ENCODE data around the gene VASH1. TPM values are rescaled to one million over a fixed set of nuclear protein-coding genes. Genes with fewer than 3 reads are reported as not detected.

The VASH1 gene
- total and polyA plus RNA-seq, 2 of the 13 experiments (the other 11 are each of a cell fraction or from before 2014, with no cell fraction given), result 0.11 to 0.24 TPM

DNA sequence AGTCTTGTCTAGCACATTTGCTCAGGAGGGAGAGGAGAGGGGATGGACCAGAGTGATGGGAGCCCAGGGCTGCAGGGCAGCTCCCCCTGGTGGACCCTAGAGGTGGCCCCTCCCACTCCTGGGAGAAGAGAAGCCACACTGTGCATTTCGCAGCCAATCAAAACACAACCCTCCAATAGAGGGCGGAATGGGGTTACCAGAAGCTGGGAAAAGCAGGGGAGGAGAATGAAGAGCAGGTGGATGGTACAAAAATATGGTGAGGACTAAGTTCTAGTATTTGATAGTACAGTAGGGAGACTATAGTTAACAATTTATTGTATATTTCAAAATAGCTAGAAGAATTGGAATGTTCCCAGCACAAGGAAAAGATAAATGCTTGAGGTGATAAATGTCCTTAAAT is 23.6 kb downstream of the VASH1 start (continued):
- TF ChIP-seq STAT5B (CRISPR knock-in tag; IDR thresholded peaks at IDR 0.05) (no peak), ATF1 (CRISPR knock-in tag; IDR thresholded peaks at IDR 0.05) (no peak), MIXL1 (CRISPR knock-in tag; IDR thresholded peaks at IDR 0.05) (0 out of 2 replicates have a peak, but pooled peaks have one; percentile 22), CC2D1A (CRISPR knock-in tag; IDR thresholded peaks at IDR 0.05) (no peak), ZNF232 (CRISPR knock-in tag; IDR thresholded peaks at IDR 0.05; ENCODE audit: borderline replicate concordance) (no peak), AGO2 (optimal IDR thresholded peaks at IDR 0.05; ENCODE audit: low read depth, low read length) (no peak), PCBP1 (IDR thresholded peaks at IDR 0.05; ENCODE audit: borderline replicate concordance, low read depth, low read length) (no peak), ZNF569 (CRISPR knock-in tag; IDR thresholded peaks at IDR 0.05; ENCODE audit: borderline replicate concordance) (no peak), ZNF101 (CRISPR knock-in tag; IDR thresholded peaks at IDR 0.05; ENCODE audit: borderline replicate concordance, low read depth) (no peak), PRMT3 (CRISPR knock-in tag; IDR thresholded peaks at IDR 0.05; ENCODE audit: borderline replicate concordance, low read depth) (no peak), THAP11 (CRISPR knock-in tag; IDR thresholded peaks at IDR 0.05) (no peak; the same call in 1 of the 2 replicates), SMC3 (IDR thresholded peaks at IDR 0.05; ENCODE audit: low read length) (peak; percentile 68), NFRKB (IDR thresholded peaks at IDR 0.05) (no peak)
- TF ChIP-seq, protein P1, sequence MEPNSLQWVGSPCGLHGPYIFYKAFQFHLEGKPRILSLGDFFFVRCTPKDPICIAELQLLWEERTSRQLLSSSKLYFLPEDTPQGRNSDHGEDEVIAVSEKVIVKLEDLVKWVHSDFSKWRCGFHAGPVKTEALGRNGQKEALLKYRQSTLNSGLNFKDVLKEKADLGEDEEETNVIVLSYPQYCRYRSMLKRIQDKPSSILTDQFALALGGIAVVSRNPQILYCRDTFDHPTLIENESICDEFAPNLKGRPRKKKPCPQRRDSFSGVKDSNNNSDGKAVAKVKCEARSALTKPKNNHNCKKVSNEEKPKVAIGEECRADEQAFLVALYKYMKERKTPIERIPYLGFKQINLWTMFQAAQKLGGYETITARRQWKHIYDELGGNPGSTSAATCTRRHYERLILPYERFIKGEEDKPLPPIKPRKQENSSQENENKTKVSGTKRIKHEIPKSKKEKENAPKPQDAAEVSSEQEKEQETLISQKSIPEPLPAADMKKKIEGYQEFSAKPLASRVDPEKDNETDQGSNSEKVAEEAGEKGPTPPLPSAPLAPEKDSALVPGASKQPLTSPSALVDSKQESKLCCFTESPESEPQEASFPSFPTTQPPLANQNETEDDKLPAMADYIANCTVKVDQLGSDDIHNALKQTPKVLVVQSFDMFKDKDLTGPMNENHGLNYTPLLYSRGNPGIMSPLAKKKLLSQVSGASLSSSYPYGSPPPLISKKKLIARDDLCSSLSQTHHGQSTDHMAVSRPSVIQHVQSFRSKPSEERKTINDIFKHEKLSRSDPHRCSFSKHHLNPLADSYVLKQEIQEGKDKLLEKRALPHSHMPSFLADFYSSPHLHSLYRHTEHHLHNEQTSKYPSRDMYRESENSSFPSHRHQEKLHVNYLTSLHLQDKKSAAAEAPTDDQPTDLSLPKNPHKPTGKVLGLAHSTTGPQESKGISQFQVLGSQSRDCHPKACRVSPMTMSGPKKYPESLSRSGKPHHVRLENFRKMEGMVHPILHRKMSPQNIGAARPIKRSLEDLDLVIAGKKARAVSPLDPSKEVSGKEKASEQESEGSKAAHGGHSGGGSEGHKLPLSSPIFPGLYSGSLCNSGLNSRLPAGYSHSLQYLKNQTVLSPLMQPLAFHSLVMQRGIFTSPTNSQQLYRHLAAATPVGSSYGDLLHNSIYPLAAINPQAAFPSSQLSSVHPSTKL (CRISPR knock-in tag; IDR thresholded peaks at IDR 0.05), result no peak
- TF ChIP-seq, protein P2, sequence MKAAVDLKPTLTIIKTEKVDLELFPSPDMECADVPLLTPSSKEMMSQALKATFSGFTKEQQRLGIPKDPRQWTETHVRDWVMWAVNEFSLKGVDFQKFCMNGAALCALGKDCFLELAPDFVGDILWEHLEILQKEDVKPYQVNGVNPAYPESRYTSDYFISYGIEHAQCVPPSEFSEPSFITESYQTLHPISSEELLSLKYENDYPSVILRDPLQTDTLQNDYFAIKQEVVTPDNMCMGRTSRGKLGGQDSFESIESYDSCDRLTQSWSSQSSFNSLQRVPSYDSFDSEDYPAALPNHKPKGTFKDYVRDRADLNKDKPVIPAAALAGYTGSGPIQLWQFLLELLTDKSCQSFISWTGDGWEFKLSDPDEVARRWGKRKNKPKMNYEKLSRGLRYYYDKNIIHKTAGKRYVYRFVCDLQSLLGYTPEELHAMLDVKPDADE (CRISPR knock-in tag; IDR thresholded peaks at IDR 0.05), result no peak
- TF ChIP-seq, protein P3, sequence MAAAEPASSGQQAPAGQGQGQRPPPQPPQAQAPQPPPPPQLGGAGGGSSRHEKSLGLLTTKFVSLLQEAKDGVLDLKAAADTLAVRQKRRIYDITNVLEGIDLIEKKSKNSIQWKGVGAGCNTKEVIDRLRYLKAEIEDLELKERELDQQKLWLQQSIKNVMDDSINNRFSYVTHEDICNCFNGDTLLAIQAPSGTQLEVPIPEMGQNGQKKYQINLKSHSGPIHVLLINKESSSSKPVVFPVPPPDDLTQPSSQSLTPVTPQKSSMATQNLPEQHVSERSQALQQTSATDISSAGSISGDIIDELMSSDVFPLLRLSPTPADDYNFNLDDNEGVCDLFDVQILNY (CRISPR knock-in tag; conservative IDR thresholded peaks at IDR 0.05), result no peak
- TF ChIP-seq, protein P4, sequence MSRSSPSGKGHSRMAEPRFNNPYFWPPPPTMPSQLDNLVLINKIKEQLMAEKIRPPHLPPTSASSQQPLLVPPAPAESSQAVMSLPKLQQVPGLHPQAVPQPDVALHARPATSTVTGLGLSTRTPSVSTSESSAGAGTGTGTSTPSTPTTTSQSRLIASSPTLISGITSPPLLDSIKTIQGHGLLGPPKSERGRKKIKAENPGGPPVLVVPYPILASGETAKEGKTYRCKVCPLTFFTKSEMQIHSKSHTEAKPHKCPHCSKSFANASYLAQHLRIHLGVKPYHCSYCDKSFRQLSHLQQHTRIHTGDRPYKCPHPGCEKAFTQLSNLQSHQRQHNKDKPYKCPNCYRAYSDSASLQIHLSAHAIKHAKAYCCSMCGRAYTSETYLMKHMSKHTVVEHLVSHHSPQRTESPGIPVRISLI (CRISPR knock-in tag; IDR thresholded peaks at IDR 0.05; ENCODE audit: borderline replicate concordance), result no peak
- TF ChIP-seq, protein P5, sequence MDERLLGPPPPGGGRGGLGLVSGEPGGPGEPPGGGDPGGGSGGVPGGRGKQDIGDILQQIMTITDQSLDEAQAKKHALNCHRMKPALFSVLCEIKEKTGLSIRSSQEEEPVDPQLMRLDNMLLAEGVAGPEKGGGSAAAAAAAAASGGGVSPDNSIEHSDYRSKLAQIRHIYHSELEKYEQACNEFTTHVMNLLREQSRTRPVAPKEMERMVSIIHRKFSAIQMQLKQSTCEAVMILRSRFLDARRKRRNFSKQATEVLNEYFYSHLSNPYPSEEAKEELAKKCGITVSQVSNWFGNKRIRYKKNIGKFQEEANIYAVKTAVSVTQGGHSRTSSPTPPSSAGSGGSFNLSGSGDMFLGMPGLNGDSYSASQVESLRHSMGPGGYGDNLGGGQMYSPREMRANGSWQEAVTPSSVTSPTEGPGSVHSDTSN (CRISPR knock-in tag; IDR thresholded peaks at IDR 0.05), result no peak
- TF ChIP-seq, protein P6, sequence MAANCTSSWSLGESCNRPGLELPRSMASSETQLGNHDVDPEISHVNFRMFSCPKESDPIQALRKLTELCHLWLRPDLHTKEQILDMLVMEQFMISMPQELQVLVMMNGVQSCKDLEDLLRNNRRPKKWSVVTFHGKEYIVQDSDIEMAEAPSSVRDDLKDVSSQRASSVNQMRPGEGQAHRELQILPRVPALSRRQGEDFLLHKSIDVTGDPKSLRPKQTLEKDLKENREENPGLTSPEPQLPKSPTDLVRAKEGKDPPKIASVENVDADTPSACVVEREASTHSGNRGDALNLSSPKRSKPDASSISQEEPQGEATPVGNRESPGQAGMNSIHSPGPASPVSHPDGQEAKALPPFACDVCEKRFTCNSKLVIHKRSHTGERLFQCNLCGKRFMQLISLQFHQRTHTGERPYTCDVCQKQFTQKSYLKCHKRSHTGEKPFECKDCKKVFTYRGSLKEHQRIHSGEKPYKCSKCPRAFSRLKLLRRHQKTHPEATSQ (CRISPR knock-in tag; IDR thresholded peaks at IDR 0.05; ENCODE audit: borderline replicate concordance), result no peak
- TF ChIP-seq, protein P7, sequence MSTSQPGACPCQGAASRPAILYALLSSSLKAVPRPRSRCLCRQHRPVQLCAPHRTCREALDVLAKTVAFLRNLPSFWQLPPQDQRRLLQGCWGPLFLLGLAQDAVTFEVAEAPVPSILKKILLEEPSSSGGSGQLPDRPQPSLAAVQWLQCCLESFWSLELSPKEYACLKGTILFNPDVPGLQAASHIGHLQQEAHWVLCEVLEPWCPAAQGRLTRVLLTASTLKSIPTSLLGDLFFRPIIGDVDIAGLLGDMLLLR (CRISPR knock-in tag; IDR thresholded peaks at IDR 0.05), result no peak
